Pancreas (tissue), 10 donors: ENCODE results near the gene EXD1. TPM values are rescaled to one million over a fixed set of nuclear protein-coding genes. Genes with fewer than 3 reads are reported as not detected.
"Not testable (repeated sequence)": the region's sequence is repeated elsewhere in the genome, so short reads cannot be mapped to it uniquely, and the experiment has no call there.

Experiments used
- ATAC-seq, 4 donors: fragments of 200-7000 bp; cut with Tn5 transposase; one replicate each; pipeline versions ENCODE4 v1.8.0 to v1.9.1; 2020; ENCODE audit warnings: mild to moderate bottlenecking in 4 of 4, moderate library complexity in 4 of 4
- DNase-seq, 6 donors: peaks; one replicate each; pipeline ENCODE4 v3.0.0-alpha.2; 2020
- FAIRE-seq: peaks from 2 replicates; lab custom pipeline; 2012; peaks lifted over from hg19 to GRCh38; lab: Jason Lieb, UNC
- H3K27ac ChIP-seq, 4 donors: fragments of 200-600 bp; sonication (generic); 1 replicate in 3 of 4; 2 replicates in 1 of 4; pipeline versions ENCODE4 v1.5.0 to v1.8.0; 2020
- H3K27me3 ChIP-seq, 4 donors: fragments of 200-600 bp; one replicate each; pipeline ENCODE4 v1.8.0; 2021
- H3K36me3 ChIP-seq, 3 donors: fragments of 200-600 bp; sonication (generic) in 1 of 3; one replicate each; pipeline versions ENCODE4 v1.5.0 to v1.8.0; 2020 to 2021
- H3K4me1 ChIP-seq, 3 donors: fragments of 200-600 bp; one replicate each; pipeline ENCODE4 v1.8.0; 2021
- H3K4me3 ChIP-seq, 4 donors: fragments of 200-600 bp; sonication (generic) in 2 of 4; one replicate each; pipeline versions ENCODE4 v1.5.0 to v1.8.0; 2020 to 2021
- H3K9me3 ChIP-seq, 4 donors: fragments of 200-600 bp; one replicate each; pipeline ENCODE4 v1.8.0; 2021
- CTCF ChIP-seq, 4 donors: fragments of 200-600 bp; sonication (generic) in 3 of 4; IDR thresholded peaks; one replicate each; pipeline versions ENCODE4 v1.5.0 to v1.8.0; 2021; ENCODE audit warnings: antibody characterized with exemption in 4 of 4
- WGBS, 2 donors: extraction: QIAGEN DNeasy Blood & Tissue Kit; methylation state at CpG; one replicate each; pipeline ENCODE4 v1.1.7; 2013; 5-methylcytosine and 5-hydroxymethylcytosine counted together
- intact Hi-C, 3 donors: fragments of 100-400 bp; cut with DNase I; formaldehyde crosslinking; loops; one replicate each; pipeline versions ENCODE4 v1.11.1 to v1.14.2; 2022
- polyA plus RNA-seq, 2 donors: library from polyadenylated mRNA; stranded (reverse); fragments of 200-250 nt; gene quantifications; one replicate each; pipeline ENCODE4 v1.2.3, GENCODE V29; 2013
- total RNA-seq, 6 donors: library from RNA; stranded (reverse); fragmentation: NEBNext Ultra II Directional in 4 of 6; extraction: Animal tissue kit (Norgen Biotek cat#: 25700) in 4 of 6; gene quantifications; one replicate each; pipeline versions ENCODE4 v1.2.1 to v1.2.4, GENCODE V29; 2021 to 2023
- donor health status: healthy with polysubstance abuse.
- donor health status: DM: no; HTN: no; CAD: no; lungs with moderate emphysema.
- donor health status: DM: no; HTN: no; CAD: no.
- donor health status: control.
- donor health status: control.
- donor health status: Bipolar disorder and iron deficiency.
- donor health status: DM: yes; HTN: yes; CAD: no.
- donor health status: DM: no; HTN: no; CAD: no.
- donor health status: DM: no; HTN: no; CAD: no.
- donor health status: DM: yes; HTN: yes; CAD: no.

EXD1 gene
- total and polyA plus RNA-seq, 8 donors = not detected

GRCh38 chr15:41241221-41241964, 10.8 kb upstream of the EXD1 start:
- DNase-seq = peak in 3 of 6 donors; percentile 23 to 49 (median 44)
- peak; percentile 54 to 78 (median 74) for ATAC-seq
- peaks cover 0 to 18% (median 7%) of the 10 kb centered on the region in 3 donors for H3K36me3 ChIP-seq
- intact Hi-C loops = no loop called here
- TF ChIP-seq CTCF (IDR thresholded peaks at IDR 0.05) = no peak
- FAIRE-seq = no peak
- WGBS, 2 donors = 25 to 27% methylated on average over 6 of the region's 6 CpGs
- H3K4me1 ChIP-seq = peaks cover 9 to 13% (median 11%) of the 10 kb centered on the region in 3 donors
- H3K27ac ChIP-seq = peak overlapping the region in 1 of 4 donors; percentile 29
- H3K27me3 ChIP-seq = no peaks in the 10 kb centered on the region
- no peaks in the 10 kb centered on the region for H3K9me3 ChIP-seq
- H3K4me3 ChIP-seq = no peak overlapping the region

- H3K4me1 ChIP-seq = peaks cover 11 to 19% (median 17%) of the 10 kb centered on the region in 3 donors
- H3K27me3 ChIP-seq = no peaks in the 10 kb centered on the region
- no peaks in the 10 kb centered on the region for H3K36me3 ChIP-seq
- H3K27ac ChIP-seq = no peak overlapping the region
- ATAC-seq = peak in 1 of 4 donors; percentile 56
- no peak overlapping the region for H3K4me3 ChIP-seq
- intact Hi-C loops = no loop called here
- no peak for DNase-seq
- 51% methylated on average over 5 of the region's 5 CpGs for WGBS, 2 donors
- no peak for FAIRE-seq
- H3K9me3 ChIP-seq = no peaks in the 10 kb centered on the region
- no peak for TF ChIP-seq CTCF (IDR thresholded peaks at IDR 0.05)
These were observed 7.5 kb upstream of the EXD1 start for GRCh38 chr15:41238100-41238499.

GRCh38 chr15:41235929-41236328, 5.4 kb upstream of the EXD1 start:
- DNase-seq = no peak
- H3K27ac ChIP-seq = no peak overlapping the region
- intact Hi-C loops = no loop called here

GRCh38 chr15:41235228-41235627, 4.7 kb upstream of the EXD1 start:
- intact Hi-C loops, H3K27me3 ChIP-seq, DNase-seq, H3K27ac ChIP-seq, H3K36me3 ChIP-seq, FAIRE-seq, ATAC-seq, H3K9me3 ChIP-seq, H3K4me3 ChIP-seq: not testable (repeated sequence)
- H3K4me1 ChIP-seq = peaks cover 10 to 21% (median 11%) of the 10 kb centered on the region in 3 donors
- WGBS, 2 donors = 93 to 99% methylated on average over 5 of the region's 5 CpGs

More at GRCh38 chr15:41235929-41236328, 5.4 kb upstream of the EXD1 start:
- H3K36me3 ChIP-seq = no peaks in the 10 kb centered on the region
- H3K27me3 ChIP-seq = no peaks in the 10 kb centered on the region
- ATAC-seq (no peak), FAIRE-seq (no peak)
- no peaks in the 10 kb centered on the region for H3K9me3 ChIP-seq
- H3K4me1 ChIP-seq = peaks cover 7 to 18% (median 10%) of the 10 kb centered on the region in 3 donors
- TF ChIP-seq CTCF (IDR thresholded peaks at IDR 0.05) = no peak
- no peak overlapping the region for H3K4me3 ChIP-seq

GRCh38 chr15:41233367-41233771, 2.8 kb upstream of the EXD1 start:
- whole genome bisulfite sequencing, 2 donors = 36 to 42% methylated on average over 1 of the region's 1 CpG
- FAIRE-seq = no peak
- no peak for DNase-seq
- no peak overlapping the region for H3K4me3 ChIP-seq
- no peaks in the 10 kb centered on the region for H3K36me3 ChIP-seq
- H3K9me3 ChIP-seq = no peaks in the 10 kb centered on the region
- intact Hi-C loops = no loop called here
- H3K4me1 ChIP-seq = peaks cover 10 to 22% (median 11%) of the 10 kb centered on the region in 3 donors
- H3K27me3 ChIP-seq = no peaks in the 10 kb centered on the region
- ATAC-seq = no peak
- H3K27ac ChIP-seq = no peak overlapping the region
- TF ChIP-seq CTCF (IDR thresholded peaks at IDR 0.05) = no peak
